Measurements from ENCODE around the gene EPPIN. TPM values are rescaled to one million over a fixed set of nuclear protein-coding genes. Genes with fewer than 3 reads are reported as not detected.

EPPIN gene
- total RNA-seq, 1 experiment from 2014 or later, result not detected

GRCh38 chr20:45497971-45498494 is 49.2 kb downstream of the EPPIN start:
- peaks cover 13% of the 10 kb centered on the region for H3K27me3 ChIP-seq (ENCODE audit: control insufficient read depth, insufficient read depth, low read length)
- ChIA-PET CTCF (no interaction called here), POLR2A (interaction anchor here (0.5 kb wide), 1 partner anchor 245 kb away, joined by 3 read pairs; no protein-coding TSS in a partner anchor)
- H3K36me3 ChIP-seq (ENCODE audit: control insufficient read depth, insufficient read depth, low read length), result no peaks in the 10 kb centered on the region
- BruUV-seq (replicated peaks), result no TSS peak
- intact Hi-C loops (cut with micrococcal nuclease; ENCODE audit: unreplicated experiment), result no loop called here
- H3K4me3 ChIP-seq (ENCODE audit: low read depth in 2 of 2, low read length in 2 of 2), result no peak overlapping the region
- ATAC-seq (no peak), DNase-seq (ENCODE audit: low read depth, low spot score) (no peak)
- H3K4me1 ChIP-seq (ENCODE audit: control insufficient read depth, insufficient read depth, low read length), result no peaks in the 10 kb centered on the region
- no peaks in the 10 kb centered on the region for H3K9me3 ChIP-seq (ENCODE audit: control insufficient read depth, insufficient read depth, low read depth, low read length)
- in situ Hi-C loops (cut with HindIII; ENCODE audit: low pct_unique_long_range_greater_than_20kb, low sequenced_read_pairs), result no loop called here
- TF ChIP-seq SIN3A (IDR thresholded peaks at IDR 0.05; ENCODE audit: borderline replicate concordance, insufficient read depth, low read depth, low read length), result no peak
- no peak for TF ChIP-seq REST (IDR thresholded peaks at IDR 0.05; ENCODE audit: insufficient read depth in 1 of 2, low read depth in 2 of 2, low read length in 1 of 2)
- no peak for TF ChIP-seq POLR2AphosphoS5 (IDR thresholded peaks at IDR 0.05; ENCODE audit: low read depth, low read length)
- TF ChIP-seq TCF7L2 (IDR thresholded peaks at IDR 0.05; ENCODE audit: low read depth, low read length), result no peak
- TF ChIP-seq CTCF (IDR thresholded peaks at IDR 0.05), result no peak
- no peak overlapping the region for H3K27ac ChIP-seq (ENCODE audit: low read length)

GRCh38 chr20:45496166-45496565 is 51.0 kb downstream of the EPPIN start:
- ATAC-seq (no peak), DNase-seq (ENCODE audit: low read depth, low spot score) (no peak)
- ChIA-PET POLR2A (no interaction called here), CTCF (no interaction called here)
- no peaks in the 10 kb centered on the region for H3K36me3 ChIP-seq (ENCODE audit: control insufficient read depth, insufficient read depth, low read length)
- no peaks in the 10 kb centered on the region for H3K4me1 ChIP-seq (ENCODE audit: control insufficient read depth, insufficient read depth, low read length)
- H3K9me3 ChIP-seq (ENCODE audit: control insufficient read depth, insufficient read depth, low read depth, low read length), result no peaks in the 10 kb centered on the region
- TF ChIP-seq TCF7L2 (IDR thresholded peaks at IDR 0.05; ENCODE audit: low read depth, low read length), result no peak
- TF ChIP-seq POLR2AphosphoS5 (IDR thresholded peaks at IDR 0.05; ENCODE audit: low read depth, low read length), result no peak
- no peak for TF ChIP-seq SIN3A (IDR thresholded peaks at IDR 0.05; ENCODE audit: borderline replicate concordance, insufficient read depth, low read depth, low read length)
- no peak for TF ChIP-seq REST (IDR thresholded peaks at IDR 0.05; ENCODE audit: insufficient read depth in 1 of 2, low read depth in 2 of 2, low read length in 1 of 2)
- H3K27me3 ChIP-seq (ENCODE audit: control insufficient read depth, insufficient read depth, low read length), result peaks cover 11% of the 10 kb centered on the region
- H3K27ac ChIP-seq (ENCODE audit: low read length), result no peak overlapping the region
- in situ Hi-C loops (cut with HindIII; ENCODE audit: low pct_unique_long_range_greater_than_20kb, low sequenced_read_pairs) (no loop called here), intact Hi-C loops (cut with micrococcal nuclease; ENCODE audit: unreplicated experiment) (no loop called here)
- BruUV-seq (replicated peaks), result no TSS peak
- no peak overlapping the region for H3K4me3 ChIP-seq (ENCODE audit: low read depth in 2 of 2, low read length in 2 of 2)

Data from Panc1 (cell line).